Esophagus squamous epithelium (tissue), 4 donors: ENCODE measurements around the gene AMBP.

Experiments
- CTCF ChIP-seq, 6 experiments: fragments of 450-650 bp in 4 of 6; fragments of 200-600 bp in 2 of 6; sonication (generic) in 2 of 6; IDR thresholded peaks; one replicate each; pipeline ENCODE4 v1.5.1; 2016 to 2019; ENCODE audit warnings: antibody characterized with exemption in 6 of 6, mild to moderate bottlenecking in 4 of 6, moderate library complexity in 4 of 6
- POLR2A ChIP-seq, 4 donors: fragments of 450-650 bp; IDR thresholded peaks; one replicate each; pipeline ENCODE4 v1.6.1; 2017; ENCODE audit warnings: antibody characterized with exemption in 4 of 4, mild to moderate bottlenecking in 4 of 4, moderate library complexity in 3 of 4

GRCh38 chr9:114092336-114092735, 14.2 kb upstream of the AMBP start:
- TF ChIP-seq CTCF (IDR thresholded peaks at IDR 0.05) (no peak), POLR2A (IDR thresholded peaks at IDR 0.05) (no peak)
